ENCODE results near the gene DIS3L2.
"Not testable (repeated sequence)": the region's sequence is repeated elsewhere in the genome, so short reads cannot be mapped to it uniquely, and the experiment has no call there.

DIS3L2 gene

DNA sequence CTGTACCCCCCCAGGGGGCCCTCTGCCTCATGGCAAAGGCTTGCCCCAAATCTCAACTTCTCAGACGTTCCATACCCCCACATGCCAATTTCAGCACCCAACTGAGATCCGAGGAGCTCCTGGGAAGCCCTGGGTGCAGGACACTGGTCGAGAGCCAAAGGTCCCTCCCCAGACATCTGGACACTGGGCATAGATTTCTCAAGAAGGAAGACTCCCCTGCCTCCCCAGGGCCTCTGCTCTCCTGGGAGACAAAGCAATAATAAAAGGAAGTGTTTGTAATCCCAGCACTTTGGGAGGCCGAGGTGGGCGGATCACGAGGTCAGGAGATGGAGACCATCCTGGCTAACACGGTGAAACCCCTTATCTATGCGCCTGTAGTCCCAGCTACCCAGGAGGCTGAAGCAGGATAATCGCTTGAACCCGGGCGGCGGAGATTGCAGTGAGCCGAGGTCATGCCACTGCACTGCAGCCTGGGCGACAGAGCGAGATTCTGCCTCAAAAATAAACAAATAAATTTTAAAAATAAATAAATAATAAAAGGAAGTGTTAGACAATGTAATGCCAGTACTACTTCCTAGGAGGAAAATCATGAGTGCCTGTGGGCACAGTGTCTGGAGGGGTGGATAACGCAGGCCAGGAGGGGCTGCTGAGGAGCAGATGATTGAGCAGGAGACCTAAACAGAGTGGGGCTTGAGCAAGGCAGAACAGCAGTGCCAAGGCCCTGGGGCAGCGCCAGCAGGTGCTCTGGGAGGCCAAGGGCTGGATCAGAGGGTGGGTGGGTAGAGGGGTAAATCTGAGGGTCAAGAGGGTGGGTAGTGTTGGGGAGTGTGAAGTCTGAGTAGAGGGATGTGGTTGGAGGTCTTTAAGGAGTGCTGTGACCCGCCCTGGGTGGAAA lies 421.1 kb downstream of the DIS3L2 start:
- DNase-seq (ENCODE audit: low spot score in 2 of 2), result no peak
- H3K9me3 Mint-ChIP-seq, result no peaks in the 10 kb centered on the region
- H3K4me3 Mint-ChIP-seq, result no peak overlapping the region
- peaks cover 45% of the 10 kb centered on the region for H3K27me3 Mint-ChIP-seq
- no peaks in the 10 kb centered on the region for H3K4me1 Mint-ChIP-seq
- H3K36me3 Mint-ChIP-seq (ENCODE audit: insufficient read depth), result peaks cover 4% of the 10 kb centered on the region
- no peak overlapping the region for H3K27ac Mint-ChIP-seq (ENCODE audit: low read depth)
- ATAC-seq (replicated peaks; ENCODE audit: extremely low read depth, poor library complexity, severe bottlenecking), result no peak

GRCh38 chr2:232384466-232384865 lies 423.0 kb downstream of the DIS3L2 start:
- DNase-seq (ENCODE audit: low spot score in 2 of 2) (no peak), ATAC-seq (replicated peaks; ENCODE audit: extremely low read depth, poor library complexity, severe bottlenecking) (no peak)
- no peaks in the 10 kb centered on the region for H3K4me1 Mint-ChIP-seq
- H3K27me3 Mint-ChIP-seq, result peaks cover 53% of the 10 kb centered on the region
- no peak overlapping the region for H3K4me3 Mint-ChIP-seq
- H3K9me3 Mint-ChIP-seq, result no peaks in the 10 kb centered on the region
- peaks cover 4% of the 10 kb centered on the region for H3K36me3 Mint-ChIP-seq (ENCODE audit: insufficient read depth)
- H3K27ac Mint-ChIP-seq (ENCODE audit: low read depth), result no peak overlapping the region

- not testable (repeated sequence) for H3K36me3 Mint-ChIP-seq (ENCODE audit: insufficient read depth); DNase-seq (ENCODE audit: low spot score in 2 of 2); H3K27ac Mint-ChIP-seq (ENCODE audit: low read depth); H3K4me1 Mint-ChIP-seq; ATAC-seq (replicated peaks; ENCODE audit: extremely low read depth, poor library complexity, severe bottlenecking); H3K9me3 Mint-ChIP-seq; H3K4me3 Mint-ChIP-seq
- H3K27me3 Mint-ChIP-seq, result peaks cover 59% of the 10 kb centered on the region
Observed at GRCh38 chr2:232385058-232385457, 423.5 kb downstream of the DIS3L2 start.

GRCh38 chr2:232385660-232386489 lies 424.4 kb downstream of the DIS3L2 start:
- Mint-ChIP-seq H3K27ac (ENCODE audit: low read depth) (no peak overlapping the region), H3K9me3 (no peaks in the 10 kb centered on the region), H3K36me3 (ENCODE audit: insufficient read depth) (peaks cover 4% of the 10 kb centered on the region), H3K4me3 (no peak overlapping the region), H3K4me1 (no peaks in the 10 kb centered on the region), H3K27me3 (peaks cover 68% of the 10 kb centered on the region)
- DNase-seq (ENCODE audit: low spot score in 2 of 2) (no peak), ATAC-seq (replicated peaks; ENCODE audit: extremely low read depth, poor library complexity, severe bottlenecking) (no peak)

- H3K9me3 Mint-ChIP-seq, result no peaks in the 10 kb centered on the region
- H3K36me3 Mint-ChIP-seq (ENCODE audit: insufficient read depth), result peaks cover 4% of the 10 kb centered on the region
- no peaks in the 10 kb centered on the region for H3K4me1 Mint-ChIP-seq
- ATAC-seq (replicated peaks; ENCODE audit: extremely low read depth, poor library complexity, severe bottlenecking) (no peak), DNase-seq (ENCODE audit: low spot score in 2 of 2) (no peak)
- H3K27ac Mint-ChIP-seq (ENCODE audit: low read depth), result no peak overlapping the region
- no peak overlapping the region for H3K4me3 Mint-ChIP-seq
- H3K27me3 Mint-ChIP-seq, result peaks cover 72% of the 10 kb centered on the region
Observed at GRCh38 chr2:232386490-232386739, 424.9 kb downstream of the DIS3L2 start.
